ENCODE measurements around the gene ELANE.

- TF ChIP-seq GATA2 (IDR thresholded peaks at IDR 0.05; ENCODE audit: low read depth, low read length) (no peak), GATA3 (IDR thresholded peaks at IDR 0.05; ENCODE audit: low read depth, low read length) (no peak)
Observed at GRCh38 chr19:812049-812746, 39.9 kb upstream of the ELANE start.
